K562 (cell line): ENCODE data around the gene LRRC10B. TPM values are rescaled to one million over a fixed set of nuclear protein-coding genes. Genes with fewer than 3 reads are reported as not detected.

ENCODE experiments used
- ARID2 ChIP-seq: fragments of 450-650 bp; IDR thresholded peaks from 2 replicates; pipeline ENCODE4 v1.6.1; 2017; ENCODE audit warnings: antibody characterized with exemption, mild to moderate bottlenecking
- CBX3 ChIP-seq, 2 experiments: IDR thresholded peaks; 1 replicate in 1 of 2; 2 replicates in 1 of 2; pipeline ENCODE4 v1.6.1; 2012; ENCODE audit warnings: inconsistent platforms in 2 of 2, low read length in 2 of 2, borderline replicate concordance in 1 of 2, control low read depth in 1 of 2
- CREM ChIP-seq: IDR thresholded peaks from 2 replicates; pipeline ENCODE4 v1.6.1; 2014; ENCODE audit warnings: antibody characterized with exemption, low read depth
- CXXC5 ChIP-seq: fragments of 250-450 bp; sonication (Bioruptor Pico); IDR thresholded peaks from 2 replicates; pipeline ENCODE4 v1.8.0; 2022; ENCODE audit warnings: inconsistent platforms, mild to moderate bottlenecking, moderate library complexity
- IRF2 ChIP-seq: sonication (generic); formaldehyde crosslinking; IDR thresholded peaks from 2 replicates; pipeline ENCODE4 v1.8.1; 2022; ENCODE audit warnings: mild to moderate bottlenecking, missing genetic modification reagents
- MEF2D ChIP-seq: conservative IDR thresholded peaks from 2 replicates; pipeline ENCODE4 v1.6.1; 2016; ENCODE audit warnings: low read depth, missing genetic modification characterization, missing compliant biosample characterization
- POLR2G ChIP-seq: fragments of 200-400 bp; formaldehyde crosslinking; IDR thresholded peaks from 2 replicates; pipeline ENCODE4 v1.6.1; 2017; ENCODE audit warnings: low read depth, mild to moderate bottlenecking, antibody characterized with exemption, low read length, moderate library complexity
- polyA plus RNA-seq, 8 experiments: library from polyadenylated mRNA; depleted of rRNA in 4 of 8; stranded (reverse) in 5 of 8; unstranded in 3 of 8; fragments of >200 nt; fragmentation: Nextera tagmentation in 2 of 8; fragmentation: Illumina TruSeq in 1 of 8; extraction: Ambion mirVana in 2 of 8; extraction: Trizol in 1 of 8; gene quantifications; 2 replicates each; pipeline versions ENCODE4 v1.2.1 to v1.2.3, GENCODE V29; 2011 to 2014; ENCODE audit warnings: inconsistent platforms in 1 of 8, missing spikeins in 1 of 8
- total RNA-seq, 7 experiments: library from RNA; depleted of rRNA in 6 of 7; stranded (reverse); fragments of >200 nt in 6 of 7; fragmentation: Illumina TruSeq in 2 of 7; extraction: Trizol in 2 of 7; gene quantifications; 2 replicates each; pipeline versions ENCODE4 v1.2.1 to v1.2.3, GENCODE V29; 2011 to 2021; ENCODE audit warnings: low replicate concordance in 1 of 7
- TF ChIP-seq, protein P1 (sequence below): sonication (generic); formaldehyde crosslinking; IDR thresholded peaks from 2 replicates; pipeline ENCODE4 v1.8.1; 2023; ENCODE audit warnings: missing genetic modification reagents, mild to moderate bottlenecking, borderline replicate concordance
- TF ChIP-seq, protein P2 (sequence below): sonication (generic); formaldehyde crosslinking; IDR thresholded peaks from 2 replicates; pipeline ENCODE4 v1.8.1; 2023; ENCODE audit warnings: mild to moderate bottlenecking, missing genetic modification reagents
- TF ChIP-seq, protein P3 (sequence below): conservative IDR thresholded peaks from 2 replicates; pipeline ENCODE4 v1.6.1; 2011; ENCODE audit warnings: low read depth, mild to moderate bottlenecking, low read length; ENCODE audit not compliant: control insufficient read depth
- TF ChIP-seq, protein P4 (sequence below): sonication (generic); formaldehyde crosslinking; IDR thresholded peaks from 2 replicates; pipeline ENCODE4 v1.9.0; 2022; ENCODE audit warnings: mild to moderate bottlenecking, missing genetic modification reagents
- TF ChIP-seq, protein P5 (sequence below): IDR thresholded peaks from 2 replicates; pipeline ENCODE4 v1.6.1; 2011; ENCODE audit warnings: borderline replicate concordance, low read depth, mild to moderate bottlenecking, moderate library complexity, low read length; ENCODE audit not compliant: insufficient read depth, poor library complexity, severe bottlenecking

The LRRC10B gene
- total and polyA plus RNA-seq, 9 of the 15 experiments (the other 6 are each of a cell fraction or from before 2014, with no cell fraction given), result 0.11 TPM; not detected in 8

DNA sequence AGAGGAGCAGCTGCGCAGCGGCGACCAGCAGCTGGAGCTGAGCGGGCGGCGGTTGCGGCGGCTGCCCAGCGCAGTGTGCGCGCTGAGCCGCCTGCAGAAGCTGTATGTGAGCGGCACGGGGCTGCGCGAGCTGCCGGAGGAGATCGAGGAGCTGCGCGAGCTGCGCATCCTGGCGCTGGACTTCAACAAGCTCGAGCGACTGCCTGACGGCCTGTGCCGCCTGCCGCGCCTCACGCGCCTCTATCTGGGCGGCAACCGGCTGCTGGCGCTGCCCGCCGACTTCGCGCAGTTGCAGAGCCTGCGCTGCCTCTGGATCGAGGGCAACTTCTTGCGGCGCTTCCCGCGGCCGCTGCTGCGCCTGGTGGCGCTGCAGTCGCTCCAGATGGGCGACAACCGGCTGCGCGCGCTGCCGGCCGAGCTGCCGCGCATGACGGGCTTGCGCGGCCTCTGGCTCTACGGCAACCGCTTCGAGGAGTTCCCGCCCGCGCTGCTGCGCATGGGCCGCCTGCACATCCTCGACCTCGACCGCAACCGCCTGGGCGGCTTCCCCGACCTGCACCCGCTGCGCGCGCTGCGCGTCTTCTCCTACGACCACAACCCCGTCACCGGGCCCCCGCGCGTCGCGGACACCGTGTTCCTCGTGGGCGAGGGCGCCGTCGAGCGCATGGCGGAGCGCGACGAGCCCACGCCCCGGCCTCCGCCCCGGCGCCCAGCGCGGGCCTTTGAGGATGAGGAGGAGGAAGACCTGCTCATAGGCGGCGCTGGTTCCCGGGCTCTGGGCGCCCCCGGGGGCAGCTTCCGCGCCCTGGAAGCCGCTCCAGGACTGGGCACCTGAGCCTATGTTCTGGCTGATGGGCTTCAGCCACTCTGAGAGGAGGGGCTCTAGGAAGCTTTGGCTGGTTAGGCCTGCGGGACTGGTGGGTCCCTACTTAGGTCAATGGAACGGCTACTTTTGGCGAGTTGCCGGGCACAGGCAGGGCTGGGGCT is 787 bp downstream of the LRRC10B start (continued):
- TF ChIP-seq, protein P1, sequence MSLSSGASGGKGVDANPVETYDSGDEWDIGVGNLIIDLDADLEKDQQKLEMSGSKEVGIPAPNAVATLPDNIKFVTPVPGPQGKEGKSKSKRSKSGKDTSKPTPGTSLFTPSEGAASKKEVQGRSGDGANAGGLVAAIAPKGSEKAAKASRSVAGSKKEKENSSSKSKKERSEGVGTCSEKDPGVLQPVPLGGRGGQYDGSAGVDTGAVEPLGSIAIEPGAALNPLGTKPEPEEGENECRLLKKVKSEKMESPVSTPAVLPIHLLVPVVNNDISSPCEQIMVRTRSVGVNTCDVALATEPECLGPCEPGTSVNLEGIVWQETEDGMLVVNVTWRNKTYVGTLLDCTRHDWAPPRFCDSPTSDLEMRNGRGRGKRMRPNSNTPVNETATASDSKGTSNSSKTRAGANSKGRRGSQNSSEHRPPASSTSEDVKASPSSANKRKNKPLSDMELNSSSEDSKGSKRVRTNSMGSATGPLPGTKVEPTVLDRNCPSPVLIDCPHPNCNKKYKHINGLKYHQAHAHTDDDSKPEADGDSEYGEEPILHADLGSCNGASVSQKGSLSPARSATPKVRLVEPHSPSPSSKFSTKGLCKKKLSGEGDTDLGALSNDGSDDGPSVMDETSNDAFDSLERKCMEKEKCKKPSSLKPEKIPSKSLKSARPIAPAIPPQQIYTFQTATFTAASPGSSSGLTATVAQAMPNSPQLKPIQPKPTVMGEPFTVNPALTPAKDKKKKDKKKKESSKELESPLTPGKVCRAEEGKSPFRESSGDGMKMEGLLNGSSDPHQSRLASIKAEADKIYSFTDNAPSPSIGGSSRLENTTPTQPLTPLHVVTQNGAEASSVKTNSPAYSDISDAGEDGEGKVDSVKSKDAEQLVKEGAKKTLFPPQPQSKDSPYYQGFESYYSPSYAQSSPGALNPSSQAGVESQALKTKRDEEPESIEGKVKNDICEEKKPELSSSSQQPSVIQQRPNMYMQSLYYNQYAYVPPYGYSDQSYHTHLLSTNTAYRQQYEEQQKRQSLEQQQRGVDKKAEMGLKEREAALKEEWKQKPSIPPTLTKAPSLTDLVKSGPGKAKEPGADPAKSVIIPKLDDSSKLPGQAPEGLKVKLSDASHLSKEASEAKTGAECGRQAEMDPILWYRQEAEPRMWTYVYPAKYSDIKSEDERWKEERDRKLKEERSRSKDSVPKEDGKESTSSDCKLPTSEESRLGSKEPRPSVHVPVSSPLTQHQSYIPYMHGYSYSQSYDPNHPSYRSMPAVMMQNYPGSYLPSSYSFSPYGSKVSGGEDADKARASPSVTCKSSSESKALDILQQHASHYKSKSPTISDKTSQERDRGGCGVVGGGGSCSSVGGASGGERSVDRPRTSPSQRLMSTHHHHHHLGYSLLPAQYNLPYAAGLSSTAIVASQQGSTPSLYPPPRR (CRISPR knock-in tag), result no peak
- peak in 1 of 2 experiments; percentile 88; a peak in 1 of 3 replicates for TF ChIP-seq CBX3 (IDR thresholded peaks at IDR 0.05; ENCODE audit: borderline replicate concordance in 1 of 2, low read length in 2 of 2)
- peak; percentile 30; the same call in 1 of the 2 replicates for TF ChIP-seq CREM
- peak; percentile 86 for TF ChIP-seq CXXC5 (CRISPR knock-in tag)
- TF ChIP-seq ARID2, result no peak
- peak; percentile 47; the same call in 1 of the 2 replicates for TF ChIP-seq POLR2G
- TF ChIP-seq, protein P2, sequence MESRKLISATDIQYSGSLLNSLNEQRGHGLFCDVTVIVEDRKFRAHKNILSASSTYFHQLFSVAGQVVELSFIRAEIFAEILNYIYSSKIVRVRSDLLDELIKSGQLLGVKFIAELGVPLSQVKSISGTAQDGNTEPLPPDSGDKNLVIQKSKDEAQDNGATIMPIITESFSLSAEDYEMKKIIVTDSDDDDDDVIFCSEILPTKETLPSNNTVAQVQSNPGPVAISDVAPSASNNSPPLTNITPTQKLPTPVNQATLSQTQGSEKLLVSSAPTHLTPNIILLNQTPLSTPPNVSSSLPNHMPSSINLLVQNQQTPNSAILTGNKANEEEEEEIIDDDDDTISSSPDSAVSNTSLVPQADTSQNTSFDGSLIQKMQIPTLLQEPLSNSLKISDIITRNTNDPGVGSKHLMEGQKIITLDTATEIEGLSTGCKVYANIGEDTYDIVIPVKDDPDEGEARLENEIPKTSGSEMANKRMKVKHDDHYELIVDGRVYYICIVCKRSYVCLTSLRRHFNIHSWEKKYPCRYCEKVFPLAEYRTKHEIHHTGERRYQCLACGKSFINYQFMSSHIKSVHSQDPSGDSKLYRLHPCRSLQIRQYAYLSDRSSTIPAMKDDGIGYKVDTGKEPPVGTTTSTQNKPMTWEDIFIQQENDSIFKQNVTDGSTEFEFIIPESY (CRISPR knock-in tag), result peak; percentile 88
- TF ChIP-seq, protein P3, sequence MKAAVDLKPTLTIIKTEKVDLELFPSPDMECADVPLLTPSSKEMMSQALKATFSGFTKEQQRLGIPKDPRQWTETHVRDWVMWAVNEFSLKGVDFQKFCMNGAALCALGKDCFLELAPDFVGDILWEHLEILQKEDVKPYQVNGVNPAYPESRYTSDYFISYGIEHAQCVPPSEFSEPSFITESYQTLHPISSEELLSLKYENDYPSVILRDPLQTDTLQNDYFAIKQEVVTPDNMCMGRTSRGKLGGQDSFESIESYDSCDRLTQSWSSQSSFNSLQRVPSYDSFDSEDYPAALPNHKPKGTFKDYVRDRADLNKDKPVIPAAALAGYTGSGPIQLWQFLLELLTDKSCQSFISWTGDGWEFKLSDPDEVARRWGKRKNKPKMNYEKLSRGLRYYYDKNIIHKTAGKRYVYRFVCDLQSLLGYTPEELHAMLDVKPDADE, result 0 out of 2 replicates have a peak, but pooled peaks have one; percentile 46
- no peak for TF ChIP-seq MEF2D (tag)
- TF ChIP-seq, protein P4, sequence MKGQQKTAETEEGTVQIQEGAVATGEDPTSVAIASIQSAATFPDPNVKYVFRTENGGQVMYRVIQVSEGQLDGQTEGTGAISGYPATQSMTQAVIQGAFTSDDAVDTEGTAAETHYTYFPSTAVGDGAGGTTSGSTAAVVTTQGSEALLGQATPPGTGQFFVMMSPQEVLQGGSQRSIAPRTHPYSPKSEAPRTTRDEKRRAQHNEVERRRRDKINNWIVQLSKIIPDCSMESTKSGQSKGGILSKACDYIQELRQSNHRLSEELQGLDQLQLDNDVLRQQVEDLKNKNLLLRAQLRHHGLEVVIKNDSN (CRISPR knock-in tag), result no peak
- TF ChIP-seq, protein P5, sequence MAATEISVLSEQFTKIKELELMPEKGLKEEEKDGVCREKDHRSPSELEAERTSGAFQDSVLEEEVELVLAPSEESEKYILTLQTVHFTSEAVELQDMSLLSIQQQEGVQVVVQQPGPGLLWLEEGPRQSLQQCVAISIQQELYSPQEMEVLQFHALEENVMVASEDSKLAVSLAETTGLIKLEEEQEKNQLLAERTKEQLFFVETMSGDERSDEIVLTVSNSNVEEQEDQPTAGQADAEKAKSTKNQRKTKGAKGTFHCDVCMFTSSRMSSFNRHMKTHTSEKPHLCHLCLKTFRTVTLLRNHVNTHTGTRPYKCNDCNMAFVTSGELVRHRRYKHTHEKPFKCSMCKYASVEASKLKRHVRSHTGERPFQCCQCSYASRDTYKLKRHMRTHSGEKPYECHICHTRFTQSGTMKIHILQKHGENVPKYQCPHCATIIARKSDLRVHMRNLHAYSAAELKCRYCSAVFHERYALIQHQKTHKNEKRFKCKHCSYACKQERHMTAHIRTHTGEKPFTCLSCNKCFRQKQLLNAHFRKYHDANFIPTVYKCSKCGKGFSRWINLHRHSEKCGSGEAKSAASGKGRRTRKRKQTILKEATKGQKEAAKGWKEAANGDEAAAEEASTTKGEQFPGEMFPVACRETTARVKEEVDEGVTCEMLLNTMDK, result peak; percentile 94
- TF ChIP-seq IRF2 (CRISPR knock-in tag), result no peak
